Cardiac fibroblast (primary cell): ENCODE measurements around the gene MEPE.

Experiments
- DNase-seq, 2 donors: peaks; one replicate each; pipeline versions ENCODE4 v3.0.0 to v3.0.0-alpha.2; 2010; ENCODE audit warnings: low read depth in 2 of 2
- H3K4me3 ChIP-seq, 2 donors: replicated peaks in 1 of 2; 1 replicate in 1 of 2; 2 replicates in 1 of 2; pipeline ENCODE4 v1.5.1; 2011; ENCODE audit warnings: low read depth in 2 of 2, low read length in 2 of 2, mild to moderate bottlenecking in 2 of 2, moderate library complexity in 1 of 2
- CTCF ChIP-seq: IDR thresholded peaks from one replicate; pipeline ENCODE4 v1.5.1; 2011; ENCODE audit warnings: low read depth, mild to moderate bottlenecking, low read length, inconsistent platforms

MEPE gene

GRCh38 chr4:87823724-87824123 is 9.0 kb upstream of the MEPE start:
- no peak overlapping the region for H3K4me3 ChIP-seq
- TF ChIP-seq CTCF = no peak
- DNase-seq = no peak

DNA sequence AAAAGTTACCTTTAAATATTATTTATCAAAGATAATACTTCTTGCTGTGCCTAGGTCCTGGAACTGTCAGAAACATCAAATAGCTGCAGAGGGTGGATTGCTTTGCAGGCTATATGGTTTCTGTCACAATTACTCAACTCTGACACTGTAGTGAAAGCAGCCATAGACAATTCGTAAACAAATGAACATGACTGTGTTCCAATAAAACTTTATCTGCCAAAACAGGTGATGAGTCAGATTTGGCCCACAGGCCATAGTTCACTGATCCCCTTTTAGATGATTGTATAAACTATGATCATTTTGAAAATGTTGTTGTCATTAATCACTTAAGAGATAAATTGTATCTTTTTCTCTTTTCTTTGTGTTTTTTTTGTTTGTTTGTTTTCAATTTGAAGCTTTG is 8.4 kb upstream of the MEPE start:
- no peak overlapping the region for H3K4me3 ChIP-seq
- DNase-seq = no peak
- TF ChIP-seq CTCF = no peak

- no peak overlapping the region for H3K4me3 ChIP-seq
- no peak for DNase-seq
These were observed 1.6 kb downstream of the MEPE start for GRCh38 chr4:87834401-87834800.

DNA sequence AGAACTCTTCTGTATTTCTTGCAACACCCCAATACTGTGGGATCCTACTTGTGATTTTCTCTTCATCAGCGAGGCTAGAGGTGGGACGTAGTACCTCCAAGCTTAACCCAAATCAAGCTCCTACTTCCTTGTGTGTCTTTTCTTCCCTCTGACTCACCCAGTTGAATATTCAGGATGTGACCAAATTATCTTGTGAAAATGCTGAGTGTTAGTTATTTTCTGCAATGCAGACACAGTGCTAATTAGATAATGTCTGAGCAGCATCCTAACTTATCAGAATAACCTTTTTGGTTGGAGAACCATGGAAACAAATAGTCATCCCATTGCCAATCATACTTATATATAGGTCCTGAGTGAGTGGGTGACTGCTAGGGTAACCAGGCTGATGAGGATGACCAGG is 2.4 kb downstream of the MEPE start:
- H3K4me3 ChIP-seq = no peak overlapping the region
- no peak for TF ChIP-seq CTCF
- peak in 1 of 2 donors; percentile 22 for DNase-seq

More at GRCh38 chr4:87834401-87834800, 1.6 kb downstream of the MEPE start:
- no peak for TF ChIP-seq CTCF

GRCh38 chr4:87835743-87836142 is 3.0 kb downstream of the MEPE start:
- H3K4me3 ChIP-seq = no peak overlapping the region
- DNase-seq = no peak
- no peak for TF ChIP-seq CTCF

DNA sequence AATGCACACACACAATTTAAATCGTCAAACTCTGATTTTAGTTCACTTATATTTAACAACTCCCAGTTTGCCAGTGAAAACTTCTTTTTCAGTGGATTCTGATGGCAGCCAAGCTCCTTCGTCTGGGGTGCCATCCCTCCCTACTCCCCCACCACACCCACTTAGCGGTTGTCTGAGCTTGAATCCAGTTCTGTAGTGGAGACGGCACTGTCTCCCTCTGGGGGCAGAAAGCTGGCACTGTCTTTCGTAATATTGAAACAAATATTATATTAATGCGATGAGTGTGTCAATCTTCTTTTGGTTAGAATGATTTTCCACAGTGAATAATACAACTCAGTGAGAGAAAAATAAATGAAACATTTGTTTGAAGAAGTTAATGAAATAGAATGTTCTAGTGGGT is 5.4 kb downstream of the MEPE start:
- TF ChIP-seq CTCF = peak; percentile 45
- DNase-seq = peak in 1 of 2 donors; percentile 40
- H3K4me3 ChIP-seq = no peak overlapping the region

DNA sequence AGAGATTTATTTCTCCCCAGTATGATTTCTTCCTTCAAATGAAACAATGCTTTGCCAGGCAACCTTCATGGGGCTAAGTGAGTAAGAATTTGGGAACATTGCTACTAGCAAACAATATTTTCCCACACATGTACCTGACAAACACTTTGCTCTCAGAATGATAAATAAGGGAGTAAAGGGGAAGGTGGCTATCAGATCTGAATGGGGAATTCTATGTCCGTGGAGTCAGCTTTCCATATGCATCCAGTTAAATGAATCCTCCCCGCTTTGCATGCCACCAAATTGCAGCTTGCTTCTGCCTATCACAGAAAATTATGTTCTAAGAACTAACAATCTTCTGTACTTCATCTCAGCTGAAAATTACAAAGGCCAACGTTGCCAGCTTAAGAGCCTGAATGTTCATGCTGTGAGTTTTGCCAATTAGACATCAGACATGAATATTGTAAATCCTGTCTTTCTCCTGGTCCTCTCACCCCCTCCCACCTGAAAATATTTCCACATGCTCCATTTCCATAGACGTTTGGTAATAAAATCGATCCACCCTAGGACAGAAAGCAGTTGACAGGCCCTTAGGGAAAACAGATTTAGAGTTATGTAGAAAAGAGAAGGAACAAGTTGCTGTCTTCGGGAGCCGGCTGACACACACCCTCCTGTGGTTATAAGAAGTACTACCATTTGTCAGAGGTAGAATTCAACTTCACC is 6.3 kb downstream of the MEPE start:
- peak; percentile 65 for DNase-seq
- peak; percentile 74 for TF ChIP-seq CTCF
- no peak overlapping the region for H3K4me3 ChIP-seq
